NK-92 (cell line): ENCODE measurements around the gene SYNE1.
"Not testable (repeated sequence)": the region's sequence is repeated elsewhere in the genome, so short reads cannot be mapped to it uniquely, and the experiment has no call there.

Experiments
- DNase-seq: peaks from one replicate; lab custom pipeline; 2025; ENCODE audit not compliant: unreplicated experiment; lab: John Stamatoyannopoulos, UW

SYNE1 gene

DNA sequence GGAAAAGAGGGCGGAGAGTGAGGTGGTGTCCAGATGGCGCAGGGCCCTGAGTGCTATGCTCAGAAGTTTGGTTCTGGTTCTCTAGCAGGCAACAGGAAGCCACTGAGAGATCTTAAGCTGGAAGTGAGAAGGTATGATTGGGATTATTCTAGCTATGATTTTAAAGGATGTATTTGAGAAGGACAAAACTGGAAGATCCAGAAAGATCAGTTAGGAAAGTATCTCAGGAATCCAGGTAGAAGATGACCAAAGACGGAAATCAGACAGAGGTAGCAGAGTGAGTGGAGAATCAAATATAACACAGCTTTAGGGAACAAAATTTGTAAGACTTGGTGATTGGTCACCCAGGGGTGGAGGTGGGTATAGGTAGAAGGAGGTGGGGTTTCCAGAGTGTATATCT, 5.8 kb downstream of the SYNE1 start:
- DNase-seq = no peak

DNA sequence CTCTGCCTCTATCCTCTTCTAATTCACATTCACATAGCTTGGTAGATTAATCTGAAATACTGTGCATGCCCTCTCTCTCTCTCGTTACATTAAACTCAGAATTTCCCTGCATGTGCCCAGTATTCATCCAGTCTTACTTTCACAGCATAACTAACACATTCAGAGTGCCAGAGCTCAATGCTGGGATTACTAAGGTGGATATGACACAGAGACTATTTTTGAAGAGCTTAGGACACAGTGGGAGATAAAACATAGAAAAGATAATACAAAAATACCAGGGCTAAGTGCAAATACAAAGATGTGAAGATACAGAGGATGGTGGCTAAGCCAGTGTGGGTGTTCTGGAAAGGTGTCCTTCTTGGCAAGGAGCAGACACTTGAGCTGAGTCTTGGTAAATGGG, 6.3 kb downstream of the SYNE1 start:
- DNase-seq = no peak

DNA sequence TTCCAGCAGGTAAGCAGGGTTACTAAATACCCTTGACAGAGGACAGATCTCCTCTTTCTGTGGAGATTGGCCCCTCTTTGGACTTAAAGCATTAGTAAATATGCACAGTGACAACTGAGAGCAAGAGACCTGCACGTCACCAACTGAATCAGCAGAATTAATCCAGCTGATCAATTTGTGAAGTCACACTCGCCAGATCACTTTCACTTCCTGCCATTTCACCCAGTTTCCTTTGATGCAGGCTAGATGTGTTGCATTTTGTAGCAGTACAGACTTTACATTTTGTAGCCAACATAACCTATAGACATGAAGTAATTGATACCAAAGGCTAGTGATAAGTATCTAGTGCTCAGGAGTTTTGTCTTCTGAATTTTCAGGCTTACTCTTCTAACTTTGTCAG, 11.9 kb downstream of the SYNE1 start:
- no peak for DNase-seq

DNA sequence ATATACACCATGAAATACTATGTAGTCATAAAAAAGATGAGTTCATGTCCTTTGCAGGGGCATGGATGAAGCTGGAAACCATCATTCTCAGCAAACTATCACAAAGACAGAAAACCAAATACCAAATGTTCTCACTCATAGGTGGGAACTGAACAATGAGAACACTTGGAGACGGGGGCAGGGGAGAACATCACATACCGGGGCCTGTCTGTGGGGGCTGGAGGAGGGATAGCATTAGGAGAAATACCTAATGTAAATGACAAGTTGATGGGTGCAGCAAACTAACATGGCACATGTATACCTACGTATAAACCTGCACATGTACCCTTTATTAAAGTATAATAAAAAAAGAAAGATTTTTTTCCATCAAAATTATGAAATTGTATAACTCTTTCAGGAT, 22.4 kb downstream of the SYNE1 start:
- not testable (repeated sequence) for DNase-seq

DNA sequence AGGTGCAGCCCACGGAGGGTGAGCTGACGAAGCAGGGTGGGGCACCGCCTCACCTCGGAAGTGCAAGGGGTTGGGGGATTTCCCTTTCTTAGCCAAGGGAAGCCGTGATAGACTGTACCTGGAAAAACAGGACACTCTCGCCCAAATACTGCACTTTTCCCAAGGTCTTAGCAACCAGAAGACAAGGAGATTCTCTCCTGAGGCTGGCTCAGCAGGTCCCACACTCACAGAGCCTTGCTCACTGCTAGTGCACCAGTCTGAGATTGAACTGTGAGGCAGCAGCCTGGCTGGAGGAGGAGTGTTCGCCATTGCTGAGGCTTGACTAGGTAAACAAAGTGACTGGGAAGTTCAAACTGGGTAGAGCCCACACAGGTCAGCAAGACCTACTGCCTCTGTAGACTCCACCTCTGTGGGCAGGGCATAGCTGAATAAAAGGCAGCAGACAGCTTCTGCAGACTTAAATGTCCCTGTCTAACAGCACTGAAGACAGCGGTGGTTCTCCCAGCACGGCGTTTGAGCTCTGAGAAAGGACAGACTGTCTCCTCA, 28.0 kb downstream of the SYNE1 start:
- no peak for DNase-seq

DNA sequence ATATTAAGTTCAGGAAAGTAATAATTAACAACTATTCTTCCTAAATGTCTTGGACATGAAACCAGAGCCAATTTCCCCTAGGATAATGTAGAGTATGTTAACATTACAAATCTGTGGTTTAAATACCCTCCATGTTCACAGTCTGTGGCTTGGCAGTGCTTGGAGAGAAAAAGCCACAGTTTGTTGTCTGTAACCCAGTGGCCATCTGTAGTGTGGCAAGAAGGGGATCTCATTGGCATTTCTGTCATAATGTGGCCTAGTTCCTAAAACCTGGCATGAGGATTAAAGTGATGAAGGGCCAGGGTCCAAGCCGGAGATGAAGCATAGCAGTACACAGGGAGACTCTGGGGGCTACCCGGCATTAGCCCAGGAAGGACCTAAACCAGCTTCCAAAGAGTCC, 31.2 kb downstream of the SYNE1 start:
- DNase-seq = no peak

DNA sequence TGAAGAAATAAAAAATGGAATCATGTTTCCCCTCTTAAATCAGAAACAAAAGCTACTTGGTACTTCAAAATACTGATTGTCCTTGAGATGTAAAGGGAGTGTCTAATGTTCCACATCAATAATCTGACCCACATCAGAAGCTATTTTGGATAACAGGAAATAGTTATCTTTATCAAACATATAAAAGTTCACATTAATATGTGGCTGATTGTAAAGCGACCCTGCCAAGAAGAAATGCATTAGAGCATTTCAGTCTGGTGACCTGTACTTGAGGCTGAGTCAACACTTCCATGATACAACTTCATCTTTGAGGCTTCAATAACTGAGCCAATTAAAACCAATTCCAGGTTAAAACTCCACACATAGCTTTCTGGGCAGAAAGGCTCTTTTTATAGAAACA, 31.8 kb downstream of the SYNE1 start:
- no peak for DNase-seq

DNA sequence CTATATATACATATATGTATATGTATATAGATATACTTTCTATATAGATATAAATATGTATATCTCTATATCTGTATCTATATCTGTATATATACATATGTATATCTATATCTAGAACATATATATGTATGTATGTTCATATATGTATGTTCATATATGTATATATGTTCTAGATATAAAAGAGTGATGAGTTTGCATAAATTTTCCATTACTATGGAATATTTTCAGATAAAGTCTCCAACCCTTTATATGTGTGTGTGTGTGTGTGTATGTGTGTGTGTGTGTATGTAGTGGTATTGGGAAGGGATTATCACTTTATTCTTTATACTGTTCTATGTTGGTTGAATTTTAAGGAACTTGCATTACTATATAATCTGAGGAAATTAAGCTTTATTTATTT, 33.3 kb downstream of the SYNE1 start:
- no peak for DNase-seq

DNA sequence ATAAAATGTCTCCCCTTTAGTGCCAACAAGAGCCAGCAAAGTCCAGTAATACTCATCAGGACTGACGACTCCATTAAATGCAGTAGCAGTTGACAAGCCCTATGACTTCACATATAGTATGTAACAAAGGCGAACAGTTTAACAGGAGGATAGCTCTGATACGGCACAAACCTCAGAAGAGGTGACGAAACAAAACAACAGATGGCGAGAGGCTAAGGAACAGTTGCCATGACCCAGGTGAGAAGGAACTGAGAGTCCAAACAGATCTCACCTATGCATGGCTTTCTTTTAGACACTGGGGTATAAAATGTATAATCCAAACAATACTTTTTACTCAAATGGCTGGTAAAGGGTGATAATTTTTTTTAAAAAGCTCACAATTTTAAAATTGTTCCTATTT, 37.1 kb downstream of the SYNE1 start:
- DNase-seq = no peak

DNA sequence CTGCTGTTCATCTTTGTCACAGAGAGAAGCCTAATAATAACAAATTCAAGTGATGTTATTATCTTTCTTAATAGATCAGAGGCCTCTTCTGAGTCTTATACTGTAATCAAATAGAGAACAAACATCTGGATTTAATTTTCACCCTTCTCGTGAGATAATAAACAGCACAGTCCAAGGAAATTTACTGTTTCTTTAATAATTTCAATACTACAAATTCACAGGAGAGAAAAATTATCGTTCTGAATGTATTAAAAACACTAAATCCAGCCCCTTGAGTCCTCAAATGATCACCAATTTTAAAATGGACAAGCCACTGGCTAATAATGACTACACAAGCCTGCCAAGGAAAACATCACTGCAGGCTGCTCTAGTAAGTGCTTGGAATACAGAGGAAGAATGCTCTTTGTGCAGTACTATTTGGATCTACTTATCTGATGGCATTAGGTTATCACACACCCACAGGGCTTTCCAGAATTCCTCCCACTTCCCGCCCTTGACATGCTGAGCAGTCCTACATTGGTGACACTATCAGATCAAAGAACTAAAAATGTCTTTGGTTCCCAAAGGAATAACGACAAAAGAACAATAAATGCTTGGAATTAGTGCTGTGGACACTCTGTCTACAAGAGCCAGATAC, 38.1 kb downstream of the SYNE1 start:
- DNase-seq = no peak

DNA sequence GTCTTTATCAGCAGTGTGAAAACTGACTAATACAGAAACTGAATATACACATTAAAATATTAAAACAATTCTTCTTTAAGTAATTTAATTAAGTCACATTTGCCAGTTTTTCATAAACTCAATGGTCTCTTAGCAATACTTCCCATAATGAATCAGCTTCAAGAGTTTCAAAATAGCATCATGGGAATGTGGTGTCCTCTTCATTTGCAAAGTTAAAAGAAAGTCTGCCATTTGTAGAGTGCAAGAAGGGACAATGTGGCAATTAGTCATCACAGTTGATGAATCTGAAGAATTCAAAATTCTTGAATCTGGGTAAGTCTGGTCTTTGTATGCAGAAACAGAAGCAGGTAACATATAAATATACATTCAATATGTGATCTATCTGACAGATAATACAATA, 38.7 kb downstream of the SYNE1 start:
- no peak for DNase-seq

DNA sequence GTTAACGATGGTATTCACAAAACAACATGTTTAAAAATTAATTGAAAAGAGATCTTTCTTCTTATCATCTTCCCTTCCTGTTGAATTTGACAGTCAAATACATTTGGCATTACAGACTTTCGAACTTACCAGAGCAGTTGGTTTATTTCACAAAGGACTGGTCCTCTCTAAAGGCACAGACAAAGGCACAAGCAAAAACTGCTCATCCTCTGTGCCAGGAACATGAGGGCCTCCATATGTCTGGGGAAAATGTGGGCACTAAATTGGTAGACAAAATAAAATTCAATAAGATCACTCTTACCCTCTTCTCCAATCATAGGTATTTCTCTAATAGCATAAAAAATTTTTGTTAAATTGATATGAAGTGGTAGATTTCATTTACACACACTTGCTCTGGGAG, 40.4 kb downstream of the SYNE1 start:
- no peak for DNase-seq

DNA sequence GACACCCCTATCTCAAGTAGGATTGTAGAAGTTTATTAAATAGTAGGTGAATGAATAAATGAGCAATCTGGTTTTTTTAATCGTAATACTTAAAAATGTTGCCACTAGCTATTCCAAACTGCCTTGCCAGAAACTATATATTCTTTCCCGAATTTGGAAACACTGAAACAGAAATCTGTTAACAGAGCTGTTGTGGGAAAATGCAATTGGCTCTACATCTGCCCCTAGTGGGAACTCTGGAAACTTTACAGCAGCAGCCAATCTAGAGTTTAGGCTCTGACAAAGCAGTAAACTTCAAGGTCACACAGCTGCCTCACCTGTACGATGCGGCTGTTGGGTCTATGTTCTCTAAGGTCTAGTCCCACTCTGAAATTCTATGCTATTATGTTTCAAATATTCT, 41.7 kb downstream of the SYNE1 start:
- no peak for DNase-seq

DNA sequence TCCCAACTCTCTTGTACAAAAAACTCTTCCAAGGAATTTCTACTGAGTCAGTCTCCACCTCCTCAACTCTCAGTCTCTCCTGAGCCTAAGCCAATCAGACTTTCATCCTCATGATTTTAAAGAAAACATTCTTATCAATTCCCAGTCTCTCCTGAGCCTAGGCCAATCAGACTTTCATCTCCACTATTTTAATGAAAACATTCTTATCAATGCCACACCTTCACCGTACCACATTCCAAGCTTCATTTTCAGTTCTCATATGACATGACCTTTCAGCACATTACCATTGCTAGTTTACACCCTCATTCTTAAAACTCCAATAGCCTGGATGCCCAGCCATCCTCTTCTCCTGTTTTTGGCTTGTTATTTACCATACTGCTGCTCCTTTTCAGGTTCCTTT, 42.5 kb downstream of the SYNE1 start:
- no peak for DNase-seq

DNA sequence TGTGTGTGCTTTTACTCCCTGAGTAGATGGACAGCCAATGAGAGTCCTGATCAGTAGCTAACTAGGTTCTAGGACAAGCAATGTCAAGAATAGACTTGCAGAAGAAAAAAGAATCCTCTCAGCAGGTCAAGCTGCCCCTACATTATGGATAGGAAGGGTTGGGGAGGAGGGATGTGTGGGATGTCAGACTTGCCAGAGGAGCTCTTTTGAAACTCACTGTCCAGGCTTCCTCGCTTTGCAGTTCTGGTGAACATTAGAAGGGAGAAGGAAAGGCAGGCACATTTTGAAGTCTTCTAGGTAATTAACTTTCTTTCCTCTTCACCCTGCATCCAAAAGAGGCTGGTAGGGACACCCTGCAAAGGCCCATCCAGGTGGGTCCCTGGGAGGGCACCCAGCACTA, 48.7 kb downstream of the SYNE1 start:
- no peak for DNase-seq

DNA sequence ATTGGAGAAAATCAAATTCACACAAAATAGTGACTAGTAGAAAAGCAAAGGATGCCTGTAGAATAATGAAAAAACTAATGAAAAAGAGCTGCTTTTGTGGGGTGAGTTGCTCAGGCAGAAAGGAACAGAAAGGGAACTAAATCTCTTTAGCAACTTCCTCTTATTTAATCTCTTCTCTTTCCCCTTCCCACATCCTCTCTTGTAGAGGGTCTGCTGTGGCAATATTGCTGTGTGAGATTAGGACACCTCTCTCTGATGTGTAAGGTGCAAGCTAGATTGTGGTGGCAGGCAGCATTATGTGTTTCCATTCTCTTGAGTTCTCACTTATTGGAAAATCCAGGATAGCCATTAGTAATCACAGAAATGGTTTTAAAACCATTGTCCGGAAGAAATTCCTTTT, 49.7 kb downstream of the SYNE1 start:
- DNase-seq = no peak

DNA sequence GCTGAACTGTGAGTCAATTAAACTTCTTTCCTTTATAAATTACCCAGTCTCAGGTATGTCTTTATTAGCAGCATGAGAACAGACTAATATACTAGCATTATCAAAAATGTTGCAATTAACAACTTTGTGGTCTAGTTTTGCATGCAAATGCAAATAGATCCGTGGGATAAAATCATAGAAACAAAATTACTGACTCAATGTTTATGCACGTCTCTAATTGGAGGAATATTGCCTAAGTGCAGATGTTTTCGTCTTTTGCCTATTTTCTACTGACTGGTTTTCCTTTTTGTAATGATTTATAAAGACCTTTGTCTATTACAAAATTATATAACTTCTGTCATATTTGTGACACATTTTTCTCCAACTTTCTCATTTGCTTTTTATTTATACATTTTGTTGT, 51.9 kb downstream of the SYNE1 start:
- no peak for DNase-seq

DNA sequence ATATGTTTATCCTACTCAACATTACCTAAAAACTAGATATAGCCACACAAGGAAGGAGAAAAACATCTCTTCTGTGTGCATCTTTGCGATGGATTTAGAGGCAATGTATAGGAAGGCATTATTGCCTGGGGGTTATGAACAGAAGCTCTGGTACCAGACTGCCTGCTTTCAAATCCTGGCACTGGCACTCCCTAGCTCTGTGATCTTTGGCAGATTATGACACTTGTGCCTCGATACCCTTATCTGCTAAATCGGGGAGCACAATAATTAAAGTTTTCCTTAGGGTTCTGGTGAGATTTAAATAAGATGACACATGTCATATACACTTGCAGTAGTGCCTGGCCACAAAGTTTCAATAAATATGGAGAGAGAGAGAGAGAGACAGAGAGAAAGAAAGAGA, 53.3 kb downstream of the SYNE1 start:
- DNase-seq = no peak

DNA sequence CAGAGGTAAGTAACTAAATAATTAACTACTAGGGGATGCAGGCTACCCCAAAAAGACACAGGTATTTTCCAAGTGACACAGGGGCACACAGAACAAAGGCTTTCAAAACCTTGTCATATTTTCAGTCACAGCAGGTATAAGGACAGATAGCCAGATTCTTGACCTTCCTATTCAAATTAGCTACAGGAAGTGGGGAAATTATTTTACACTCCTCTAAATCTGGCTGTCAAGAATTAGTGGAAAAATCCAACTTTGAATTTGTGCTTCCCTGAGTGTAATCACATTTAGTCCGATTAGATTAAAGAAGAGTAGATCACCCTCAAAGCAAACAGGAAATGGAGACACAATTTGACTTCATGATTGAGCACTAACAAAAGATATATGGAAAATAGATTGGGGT, 60.6 kb downstream of the SYNE1 start:
- no peak for DNase-seq

DNA sequence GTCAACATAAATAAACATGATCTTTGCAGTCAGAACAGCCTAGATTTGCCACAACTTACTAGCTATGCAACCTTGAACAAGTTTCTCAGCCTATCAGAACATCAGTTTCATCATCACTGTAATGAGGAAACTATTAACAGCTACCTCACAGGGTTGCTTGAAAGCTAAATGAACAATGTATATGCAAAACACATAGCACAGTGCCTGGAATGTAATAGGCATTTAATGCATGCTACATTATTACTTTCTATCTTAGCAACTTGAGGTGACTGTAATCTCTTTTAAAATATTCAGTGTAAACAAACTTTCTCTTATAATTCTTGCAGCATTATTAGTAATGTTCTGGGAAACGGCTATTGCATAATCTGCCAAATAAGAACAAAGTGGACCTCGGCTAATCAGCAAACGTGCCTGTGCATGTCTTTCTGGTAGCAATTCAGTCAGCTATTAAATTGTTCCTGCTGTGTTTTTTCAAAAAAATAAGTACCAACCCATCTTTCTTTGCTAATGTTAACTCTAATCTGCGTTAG, 61.5 kb downstream of the SYNE1 start:
- DNase-seq = no peak

DNA sequence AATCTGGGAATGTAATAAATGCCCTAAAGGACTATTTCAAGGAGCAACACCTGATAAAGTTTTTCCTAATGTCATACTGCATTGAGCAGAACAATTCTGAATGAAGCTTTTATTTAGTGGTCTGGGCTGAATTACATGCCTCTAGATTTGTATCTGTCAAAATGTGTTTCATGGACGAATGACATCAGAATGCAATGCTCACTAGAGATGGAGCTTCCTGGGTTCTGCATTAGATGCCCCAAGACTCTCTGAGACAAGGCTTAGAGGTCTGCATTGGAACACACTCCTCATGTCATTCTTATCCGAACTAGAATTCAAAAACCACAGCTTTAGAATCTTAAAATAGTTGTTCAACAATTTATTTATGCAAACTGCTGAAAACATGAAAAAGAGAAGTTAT, 62.0 kb downstream of the SYNE1 start:
- no peak for DNase-seq

DNA sequence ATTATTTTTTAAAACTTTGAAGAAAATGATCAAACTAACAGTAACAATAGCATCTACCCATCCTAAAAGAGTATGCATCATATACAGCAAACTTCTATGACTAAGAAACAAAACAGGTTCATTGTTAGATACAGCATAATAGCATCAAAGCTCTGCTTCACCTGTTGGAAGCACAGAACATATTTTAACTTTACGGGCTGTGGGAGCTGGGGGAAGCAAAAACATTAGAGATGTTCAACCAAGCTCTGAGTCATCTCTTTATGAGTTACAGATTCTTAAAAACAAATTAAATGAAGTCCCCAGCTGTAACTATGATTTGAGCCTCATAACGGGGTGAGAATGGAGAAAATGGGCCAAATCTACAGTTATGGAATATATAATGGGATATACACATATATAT, 63.4 kb downstream of the SYNE1 start:
- no peak for DNase-seq
